Measurements from ENCODE around the gene GNAS. TPM values are rescaled to one million over a fixed set of nuclear protein-coding genes. Genes with fewer than 3 reads are reported as not detected.

The GNAS gene
- total RNA-seq, 1 donor from 2014 or later, result 744 TPM

GRCh38 chr20:58837717-58838116 lies 14.8 kb upstream of the GNAS start:
- ATAC-seq (no peak), DNase-seq (no peak)
- Histone ChIP-seq H3K36me3 (no peaks in the 10 kb centered on the region), H3K9me3 (no peaks in the 10 kb centered on the region), H3K4me1 (no peaks in the 10 kb centered on the region), H3K4me3 (no peak overlapping the region), H3K27ac (no peak overlapping the region), H3K27me3 (ENCODE audit: low read depth) (peaks cover 48% of the 10 kb centered on the region)
- TF ChIP-seq CTCF (IDR thresholded peaks at IDR 0.05), result no peak
- intact Hi-C loops (cut with DNase I), result no loop called here

- Histone ChIP-seq H3K27ac (no peak overlapping the region), H3K4me1 (no peaks in the 10 kb centered on the region), H3K36me3 (no peaks in the 10 kb centered on the region), H3K9me3 (no peaks in the 10 kb centered on the region), H3K4me3 (no peak overlapping the region), H3K27me3 (ENCODE audit: low read depth) (peaks cover 48% of the 10 kb centered on the region)
- intact Hi-C loops (cut with DNase I), result no loop called here
- no peak for ATAC-seq
- TF ChIP-seq CTCF (IDR thresholded peaks at IDR 0.05), result no peak
- no peak for DNase-seq
These were observed 14.3 kb upstream of the GNAS start for GRCh38 chr20:58838174-58838573.

GRCh38 chr20:58839474-58839874 lies 13.0 kb upstream of the GNAS start:
- no peak for DNase-seq
- intact Hi-C loops (cut with DNase I), result no loop called here
- H3K27me3 ChIP-seq (ENCODE audit: low read depth), result peaks cover 44% of the 10 kb centered on the region
- no peaks in the 10 kb centered on the region for H3K4me1 ChIP-seq
- no peak overlapping the region for H3K27ac ChIP-seq
- ATAC-seq, result peak; percentile 47 to 53
- peak overlapping the region; percentile 11 for H3K4me3 ChIP-seq
- H3K36me3 ChIP-seq, result no peaks in the 10 kb centered on the region
- peak; percentile 32 for TF ChIP-seq CTCF (IDR thresholded peaks at IDR 0.05)
- H3K9me3 ChIP-seq, result no peaks in the 10 kb centered on the region

GRCh38 chr20:58839991-58840747 lies 12.3 kb upstream of the GNAS start:
- DNase-seq (no peak), ATAC-seq (no peak)
- Histone ChIP-seq H3K36me3 (no peaks in the 10 kb centered on the region), H3K4me1 (no peaks in the 10 kb centered on the region), H3K27me3 (ENCODE audit: low read depth) (peaks cover 40% of the 10 kb centered on the region), H3K9me3 (no peaks in the 10 kb centered on the region), H3K27ac (no peak overlapping the region), H3K4me3 (peak overlapping the region; percentile 11)
- intact Hi-C loops (cut with DNase I), result no loop called here
- no peak for TF ChIP-seq CTCF (IDR thresholded peaks at IDR 0.05)

- no peak for DNase-seq
- no peak for ATAC-seq
- Histone ChIP-seq H3K9me3 (no peaks in the 10 kb centered on the region), H3K27ac (no peak overlapping the region), H3K27me3 (ENCODE audit: low read depth) (peaks cover 40% of the 10 kb centered on the region), H3K4me3 (no peak overlapping the region), H3K4me1 (no peaks in the 10 kb centered on the region), H3K36me3 (no peaks in the 10 kb centered on the region)
- no peak for TF ChIP-seq CTCF (IDR thresholded peaks at IDR 0.05)
- intact Hi-C loops (cut with DNase I), result no loop called here
These were observed 11.5 kb upstream of the GNAS start for GRCh38 chr20:58840816-58841538.

Data from lower lobe of right lung (tissue), 2 donors.